Inflammatory macrophage (primary cell): ENCODE data around the gene XXYLT1.
"Not testable (repeated sequence)": the region's sequence is repeated elsewhere in the genome, so short reads cannot be mapped to it uniquely, and the experiment has no call there.

Experiments
- DNase-seq, 2 donors: peaks; one replicate each; pipeline ENCODE4 v3.0.0-alpha.2; 2020 to 2022

Gene XXYLT1

GRCh38 chr3:195095035-195095703, 175.8 kb downstream of the XXYLT1 start:
- DNase-seq, result peak; percentile 36 to 59

- DNase-seq, result peak in 1 of 2 donors; percentile 23
These were observed 176.6 kb downstream of the XXYLT1 start for GRCh38 chr3:195094191-195094921.

- DNase-seq, result no peak
These were observed 177.2 kb downstream of the XXYLT1 start for GRCh38 chr3:195093731-195094130.

DNA sequence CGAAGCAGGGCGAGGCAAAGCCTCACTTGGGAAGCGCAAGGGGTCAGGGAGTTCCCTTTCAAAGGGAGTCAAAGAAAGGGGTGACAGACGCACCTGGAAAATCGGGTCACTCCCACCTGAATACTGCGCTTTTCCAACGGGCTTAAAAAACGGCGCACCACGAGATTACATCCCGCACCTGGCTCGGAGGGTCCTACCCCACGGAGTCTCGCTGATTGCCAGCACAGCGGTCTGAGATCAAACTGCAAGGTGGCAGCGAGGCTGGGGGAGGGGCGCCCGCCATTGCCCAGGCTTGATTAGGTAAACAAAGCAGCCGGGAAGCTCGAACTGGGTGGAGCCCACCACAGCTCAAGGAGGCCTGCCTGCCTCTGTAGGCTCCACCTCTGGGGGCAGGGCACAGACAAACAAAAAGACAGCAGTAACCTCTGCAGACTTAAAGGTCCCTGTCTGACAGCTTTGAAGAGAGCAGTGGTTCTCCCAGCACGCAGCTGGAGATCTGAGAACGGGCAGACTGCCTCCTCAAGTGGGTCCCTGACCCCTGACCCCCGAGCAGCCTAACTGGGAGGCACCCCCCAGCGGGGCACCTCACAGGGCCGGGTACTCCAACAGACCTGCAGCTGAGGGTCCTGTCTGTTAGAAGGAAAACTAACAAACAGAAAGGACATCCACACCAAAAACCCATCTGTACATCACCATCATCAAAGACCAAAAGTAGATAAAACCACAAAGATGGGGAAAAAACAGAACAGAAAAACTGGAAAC, 182.9 kb downstream of the XXYLT1 start:
- not testable (repeated sequence) for DNase-seq

GRCh38 chr3:195087328-195087727, 183.6 kb downstream of the XXYLT1 start:
- DNase-seq, result no peak

- DNase-seq, result no peak
These were observed 184.1 kb downstream of the XXYLT1 start for GRCh38 chr3:195086885-195087284.

DNA sequence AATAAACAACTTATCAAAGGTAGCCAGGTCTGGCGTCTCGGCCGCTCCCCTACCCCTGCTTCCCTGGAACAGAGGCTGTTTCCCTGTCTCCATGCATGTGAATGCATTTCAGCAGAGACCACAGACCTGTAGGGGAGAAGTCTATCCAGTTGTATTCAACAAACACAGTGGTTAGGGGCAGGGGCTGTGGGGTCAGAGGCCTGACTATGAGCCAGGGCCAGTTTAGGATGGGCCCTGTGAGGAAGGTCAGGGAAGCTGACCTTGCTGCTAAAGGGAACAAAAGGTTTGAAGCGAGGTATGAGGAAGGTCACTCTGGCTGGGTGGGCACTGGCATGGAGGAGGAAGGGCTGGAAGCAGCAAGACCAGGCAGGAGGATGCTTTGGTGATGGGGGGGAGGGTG, 184.6 kb downstream of the XXYLT1 start:
- DNase-seq, result no peak

DNA sequence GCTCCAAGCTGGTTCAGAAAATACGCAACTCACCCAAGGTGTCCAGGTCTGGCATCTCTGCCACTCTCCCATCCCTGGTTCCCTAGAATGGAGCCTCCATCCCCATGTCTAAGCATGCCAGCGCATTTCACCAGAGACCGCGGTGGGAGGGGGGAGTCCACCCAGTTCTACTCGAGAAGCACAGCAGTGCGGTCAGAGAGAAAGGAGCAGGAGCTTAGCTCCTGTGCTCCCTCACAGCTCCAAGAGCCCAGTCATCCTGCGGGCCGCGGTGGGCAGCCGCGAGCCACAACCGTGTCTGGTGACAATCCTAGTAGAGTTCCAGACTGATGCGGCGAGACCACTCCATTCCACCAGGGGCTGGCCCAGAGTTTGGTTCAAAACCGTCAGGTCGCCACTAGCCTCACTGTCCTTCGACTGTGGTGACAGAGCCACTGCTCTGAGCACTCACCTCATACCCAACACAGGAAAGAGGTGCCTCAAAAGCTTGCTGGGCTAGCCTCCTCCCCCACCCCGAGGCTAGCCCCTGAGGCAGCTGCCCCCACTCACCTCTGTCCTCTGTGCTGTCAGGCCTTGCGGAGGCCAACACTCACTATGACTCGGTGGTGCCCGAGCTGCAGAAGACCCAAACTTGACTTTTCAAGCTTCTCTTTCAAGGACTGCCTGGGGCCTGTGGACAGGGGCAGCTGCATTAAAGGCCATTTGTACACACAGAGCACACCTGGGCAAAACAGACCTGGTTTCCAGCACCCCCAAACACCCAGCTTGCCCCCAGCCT, 185.4 kb downstream of the XXYLT1 start:
- no peak for DNase-seq

- DNase-seq, result no peak
These were observed 186.2 kb downstream of the XXYLT1 start for GRCh38 chr3:195084746-195085145.

DNA sequence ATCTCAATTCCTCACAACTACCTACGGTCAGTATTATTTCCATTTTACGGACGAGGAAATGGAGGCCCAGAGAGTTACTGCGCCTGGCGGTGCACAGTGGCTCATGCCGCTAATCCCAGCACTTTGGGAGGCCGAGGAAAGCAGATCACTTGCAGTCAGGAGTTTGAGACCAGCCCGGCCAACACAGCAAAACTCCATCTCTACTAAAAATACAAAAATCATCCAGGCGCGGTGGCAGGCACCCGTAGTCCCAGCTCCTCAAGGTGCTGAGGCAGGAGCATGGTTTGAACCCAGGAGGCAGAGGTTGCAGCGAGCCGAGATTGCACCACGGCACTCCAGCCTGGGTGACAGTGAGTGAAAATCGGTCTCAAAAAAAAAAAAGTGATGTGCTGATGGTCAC, 187.3 kb downstream of the XXYLT1 start:
- DNase-seq, result no peak

DNA sequence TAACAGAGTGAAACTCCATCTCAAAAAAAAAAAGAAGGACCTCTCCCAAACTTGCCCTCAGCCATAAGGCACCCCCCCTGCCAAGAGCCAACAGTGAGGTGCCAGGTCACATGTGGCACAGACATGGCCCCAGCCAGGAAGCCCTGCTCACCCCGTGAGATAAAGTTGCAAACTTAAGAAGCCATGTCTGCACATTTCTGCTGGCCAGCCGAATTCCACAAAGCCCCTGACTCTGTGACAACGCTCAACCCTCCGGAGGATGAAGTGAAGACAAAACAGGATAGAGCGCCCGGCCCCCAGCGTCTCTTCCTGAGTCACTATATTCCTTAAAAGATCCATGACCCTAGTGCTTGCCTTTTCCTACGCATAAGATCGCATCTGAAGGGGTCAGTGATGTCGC, 188.1 kb downstream of the XXYLT1 start:
- no peak for DNase-seq

GRCh38 chr3:195081242-195081963, 189.6 kb downstream of the XXYLT1 start:
- no peak for DNase-seq

GRCh38 chr3:195080571-195081151, 190.3 kb downstream of the XXYLT1 start:
- DNase-seq, result no peak

DNA sequence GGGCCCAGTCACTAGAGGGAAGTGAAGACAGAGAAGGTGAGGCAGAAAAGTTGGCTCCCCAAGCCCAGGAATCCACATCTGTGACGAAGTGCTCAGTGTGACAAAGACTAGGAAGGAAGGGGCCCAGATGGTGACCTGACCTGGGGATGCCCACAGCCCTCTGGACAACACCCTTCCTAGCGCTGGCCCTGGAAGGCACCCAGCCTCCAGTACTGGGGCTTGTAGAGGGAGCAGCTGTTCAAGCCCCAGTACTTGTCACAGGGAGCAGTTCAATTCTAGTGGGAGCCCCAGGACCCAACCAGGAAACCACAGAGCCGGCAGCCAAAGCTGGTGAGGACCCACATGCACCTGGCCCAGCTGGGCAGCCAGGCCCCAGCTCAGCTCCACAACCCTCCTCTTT, 190.8 kb downstream of the XXYLT1 start:
- no peak for DNase-seq

- peak in 1 of 2 donors; percentile 31 for DNase-seq
These were observed 191.3 kb downstream of the XXYLT1 start for GRCh38 chr3:195079636-195080035.

DNA sequence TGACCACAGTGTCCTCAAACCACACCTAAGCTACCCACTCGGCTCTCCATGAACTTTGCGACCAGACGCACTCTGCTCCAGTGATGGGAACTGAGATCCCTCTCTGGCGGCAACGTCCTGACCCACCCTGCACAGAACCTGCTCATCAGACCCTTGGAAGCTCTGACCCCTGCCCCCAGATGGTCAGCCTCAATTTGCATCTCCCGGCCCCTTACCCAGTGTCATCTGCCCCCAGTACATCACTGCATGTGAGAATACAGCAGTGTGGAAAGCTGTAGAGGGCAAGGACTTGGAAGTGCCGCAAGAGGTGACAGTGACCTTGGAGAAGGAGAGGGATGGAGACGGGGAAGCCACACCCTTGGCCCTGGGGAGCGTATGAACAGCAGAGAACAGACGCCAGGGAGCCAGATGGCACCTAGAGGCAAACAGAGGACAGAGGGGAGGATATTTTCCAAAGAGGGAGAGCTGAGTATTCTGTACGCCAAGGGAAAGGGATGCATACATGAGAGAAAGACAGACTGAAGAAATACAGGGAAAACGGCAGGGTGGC, 192.0 kb downstream of the XXYLT1 start:
- DNase-seq, result no peak

- DNase-seq, result no peak
These were observed 193.1 kb downstream of the XXYLT1 start for GRCh38 chr3:195077611-195078540.

- no peak for DNase-seq
These were observed 193.9 kb downstream of the XXYLT1 start for GRCh38 chr3:195076981-195077610.
